GM10266 (cell line): ENCODE results near the gene AQP10.
"Not testable (repeated sequence)": the region's sequence is repeated elsewhere in the genome, so short reads cannot be mapped to it uniquely, and the experiment has no call there.

Source experiments
- DNase-seq: peaks from one replicate; pipeline ENCODE4 v3.0.0; 2012; ENCODE audit errors: extremely low spot score
- CTCF ChIP-seq: IDR thresholded peaks from 2 replicates; pipeline ENCODE4 v1.5.1; 2012; ENCODE audit warnings: mild to moderate bottlenecking, low read depth; ENCODE audit not compliant: control insufficient read depth, insufficient read depth; ENCODE audit errors: missing control alignments

The AQP10 gene

GRCh38 chr1:154334079-154335024 is 13.5 kb downstream of the AQP10 start:
- no peak for TF ChIP-seq CTCF
- DNase-seq, result no peak

GRCh38 chr1:154335025-154335714 is 14.3 kb downstream of the AQP10 start:
- DNase-seq, result peak; percentile 91
- TF ChIP-seq CTCF, result peak; percentile 86

GRCh38 chr1:154337253-154337894 is 16.5 kb downstream of the AQP10 start:
- no peak for DNase-seq
- no peak for TF ChIP-seq CTCF

GRCh38 chr1:154338875-154339274 is 18.0 kb downstream of the AQP10 start:
- no peak for TF ChIP-seq CTCF
- DNase-seq, result no peak

- not testable (repeated sequence) for DNase-seq
Observed at GRCh38 chr1:154341366-154341765, 20.5 kb downstream of the AQP10 start.

- no peak for DNase-seq
Observed at GRCh38 chr1:154342132-154342531, 21.2 kb downstream of the AQP10 start.

More at GRCh38 chr1:154342132-154342531, 21.2 kb downstream of the AQP10 start:
- no peak for TF ChIP-seq CTCF
